Breast epithelium (tissue), 4 donors: ENCODE measurements around the gene GFRA1. TPM values are rescaled to one million over a fixed set of nuclear protein-coding genes. Genes with fewer than 3 reads are reported as not detected.

Source experiments
- DNase-seq, 2 donors: peaks; one replicate each; pipeline ENCODE4 v3.0.0-alpha.2; 2019; ENCODE audit warnings: low spot score in 2 of 2
- H3K27ac ChIP-seq, 2 donors: fragments of 200-600 bp; sonication (generic) in 1 of 2; one replicate each; pipeline ENCODE4 v1.5.1; 2016 to 2019; ENCODE audit warnings: mild to moderate bottlenecking in 1 of 2
- H3K27me3 ChIP-seq, 2 donors: fragments of 200-600 bp; sonication (generic) in 1 of 2; one replicate each; pipeline versions ENCODE4 v1.5.1 to v1.6.0; 2017 to 2019; ENCODE audit warnings: control low read depth in 1 of 2, mild to moderate bottlenecking in 1 of 2
- H3K36me3 ChIP-seq: fragments of 200-600 bp; one replicate; pipeline ENCODE4 v1.5.1; 2019
- H3K4me1 ChIP-seq, 2 donors: fragments of 200-600 bp; sonication (generic); one replicate each; pipeline ENCODE4 v1.5.1; 2016 to 2019; ENCODE audit warnings: control low read depth in 1 of 2
- H3K4me3 ChIP-seq, 3 donors: fragments of 200-600 bp; sonication (generic); 1 replicate in 2 of 3; 2 replicates in 1 of 3; pipeline ENCODE4 v1.5.1; 2016 to 2019; ENCODE audit warnings: mild to moderate bottlenecking in 3 of 3, moderate library complexity in 2 of 3
- H3K9me3 ChIP-seq, 2 donors: fragments of 200-600 bp; sonication (generic) in 1 of 2; one replicate each; pipeline ENCODE4 v1.5.1; 2016 to 2019; ENCODE audit warnings: control low read depth in 1 of 2
- POLR2A ChIP-seq: fragments of 450-650 bp; IDR thresholded peaks from one replicate; pipeline ENCODE4 v1.6.1; 2016; ENCODE audit warnings: antibody characterized with exemption, mild to moderate bottlenecking, moderate library complexity
- POLR2AphosphoS5 ChIP-seq, 3 donors: sonication (generic); formaldehyde crosslinking; IDR thresholded peaks; one replicate each; pipeline ENCODE4 v1.6.1; 2017; ENCODE audit warnings: antibody characterized with exemption in 3 of 3
- intact Hi-C: fragments of 100-400 bp; cut with DNase I; formaldehyde crosslinking; loops from one replicate; pipeline ENCODE4 v1.15.1; 2023; ENCODE audit warnings: low total_unique reads
- total RNA-seq, 3 donors: library from RNA; depleted of rRNA; stranded (reverse); fragments of >200 nt; gene quantifications; one replicate each; pipeline ENCODE4 v1.1.0, GENCODE V29; 2016
- TF ChIP-seq, protein P1 (sequence below), 3 donors: fragments of 450-650 bp; IDR thresholded peaks; one replicate each; pipeline ENCODE4 v1.5.1; 2016 to 2017; ENCODE audit warnings: antibody characterized with exemption in 3 of 3, mild to moderate bottlenecking in 3 of 3, moderate library complexity in 3 of 3

Gene GFRA1
- total RNA-seq, 3 donors from 2014 or later: 88.2 to 153 (median 98.5) TPM

DNA sequence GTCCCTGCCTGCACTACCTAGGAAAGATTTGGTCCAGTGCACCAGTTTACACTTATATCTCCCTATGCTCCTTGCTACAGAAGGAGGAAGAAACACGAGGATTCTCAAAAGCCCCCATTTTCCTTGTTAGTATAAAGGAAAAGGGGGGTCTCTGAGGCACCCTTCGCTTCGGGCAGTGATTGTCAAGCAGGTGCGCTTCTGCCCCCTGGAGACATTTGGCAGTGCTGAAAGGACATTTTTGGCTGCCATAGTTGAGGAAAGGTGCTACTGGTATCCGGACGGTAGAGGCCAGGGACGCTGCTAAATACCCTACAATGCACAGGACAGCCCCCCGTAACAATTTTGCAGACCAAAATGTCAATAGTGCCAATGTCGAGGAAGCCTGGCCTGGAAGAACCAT lies 193.7 kb downstream of the GFRA1 start:
- Histone ChIP-seq H3K36me3 (no peaks in the 10 kb centered on the region), H3K9me3 (no peaks in the 10 kb centered on the region), H3K4me3 (no peak overlapping the region), H3K27me3 (no peaks in the 10 kb centered on the region), H3K27ac (no peak overlapping the region), H3K4me1 (no peaks in the 10 kb centered on the region)
- no peak for TF ChIP-seq POLR2A
- intact Hi-C loops: no loop called here
- DNase-seq: no peak

DNA sequence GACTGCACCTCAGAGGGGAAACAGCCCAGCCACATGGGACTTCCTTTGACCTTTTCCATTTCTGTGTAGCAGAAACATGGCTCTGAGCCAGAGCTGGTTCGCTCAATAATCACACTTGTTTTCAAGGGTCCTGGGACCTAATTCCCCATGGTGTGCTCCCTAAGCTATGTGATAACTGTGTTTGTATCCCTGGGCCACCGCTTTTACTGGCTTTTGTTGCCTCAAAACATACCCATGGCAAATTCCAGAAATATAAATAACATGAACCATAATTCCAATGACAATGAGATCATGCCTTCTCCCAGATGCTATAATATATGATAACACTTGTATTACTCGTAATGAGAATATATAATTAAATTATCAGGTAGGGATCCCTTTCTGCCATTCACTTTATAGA lies 196.4 kb downstream of the GFRA1 start:
- no peak for TF ChIP-seq POLR2AphosphoS5 (IDR thresholded peaks at IDR 0.05)
- TF ChIP-seq, protein P1, sequence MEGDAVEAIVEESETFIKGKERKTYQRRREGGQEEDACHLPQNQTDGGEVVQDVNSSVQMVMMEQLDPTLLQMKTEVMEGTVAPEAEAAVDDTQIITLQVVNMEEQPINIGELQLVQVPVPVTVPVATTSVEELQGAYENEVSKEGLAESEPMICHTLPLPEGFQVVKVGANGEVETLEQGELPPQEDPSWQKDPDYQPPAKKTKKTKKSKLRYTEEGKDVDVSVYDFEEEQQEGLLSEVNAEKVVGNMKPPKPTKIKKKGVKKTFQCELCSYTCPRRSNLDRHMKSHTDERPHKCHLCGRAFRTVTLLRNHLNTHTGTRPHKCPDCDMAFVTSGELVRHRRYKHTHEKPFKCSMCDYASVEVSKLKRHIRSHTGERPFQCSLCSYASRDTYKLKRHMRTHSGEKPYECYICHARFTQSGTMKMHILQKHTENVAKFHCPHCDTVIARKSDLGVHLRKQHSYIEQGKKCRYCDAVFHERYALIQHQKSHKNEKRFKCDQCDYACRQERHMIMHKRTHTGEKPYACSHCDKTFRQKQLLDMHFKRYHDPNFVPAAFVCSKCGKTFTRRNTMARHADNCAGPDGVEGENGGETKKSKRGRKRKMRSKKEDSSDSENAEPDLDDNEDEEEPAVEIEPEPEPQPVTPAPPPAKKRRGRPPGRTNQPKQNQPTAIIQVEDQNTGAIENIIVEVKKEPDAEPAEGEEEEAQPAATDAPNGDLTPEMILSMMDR (IDR thresholded peaks at IDR 0.05): no peak
- TF ChIP-seq POLR2A: no peak
- H3K9me3 ChIP-seq: no peaks in the 10 kb centered on the region
- H3K27ac ChIP-seq: no peak overlapping the region
- intact Hi-C loops: no loop called here
- no peaks in the 10 kb centered on the region for H3K27me3 ChIP-seq
- H3K4me3 ChIP-seq: no peak overlapping the region
- DNase-seq: no peak
- no peaks in the 10 kb centered on the region for H3K36me3 ChIP-seq
- H3K4me1 ChIP-seq: no peaks in the 10 kb centered on the region

DNA sequence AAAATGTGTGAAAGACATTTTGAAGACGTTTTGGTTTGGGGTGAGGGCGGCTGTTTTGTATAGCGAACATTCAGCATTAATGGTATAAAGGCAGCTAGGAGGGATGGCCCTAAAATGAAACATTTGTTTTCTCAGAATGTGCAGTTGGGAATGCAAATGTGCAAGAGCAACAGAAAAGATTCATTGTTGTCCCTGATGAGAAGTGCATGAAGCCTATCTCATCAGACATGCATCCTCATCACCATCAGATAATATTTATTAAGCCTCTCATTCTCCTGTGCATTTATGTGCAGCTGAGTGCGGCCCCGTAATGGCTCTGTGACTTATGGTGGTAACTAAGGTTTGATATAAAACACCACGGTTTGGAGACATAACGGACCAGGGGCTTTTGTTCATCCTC lies 199.5 kb downstream of the GFRA1 start:
- TF ChIP-seq POLR2A (no peak), POLR2AphosphoS5 (IDR thresholded peaks at IDR 0.05) (no peak)
- TF ChIP-seq, protein P1 (IDR thresholded peaks at IDR 0.05): no peak
- Histone ChIP-seq H3K4me3 (no peak overlapping the region), H3K27me3 (no peaks in the 10 kb centered on the region), H3K4me1 (peaks cover 0 to 3% of the 10 kb centered on the region in 2 donors), H3K36me3 (no peaks in the 10 kb centered on the region), H3K9me3 (no peaks in the 10 kb centered on the region), H3K27ac (no peak overlapping the region)
- no peak for DNase-seq
- intact Hi-C loops: no loop called here

DNA sequence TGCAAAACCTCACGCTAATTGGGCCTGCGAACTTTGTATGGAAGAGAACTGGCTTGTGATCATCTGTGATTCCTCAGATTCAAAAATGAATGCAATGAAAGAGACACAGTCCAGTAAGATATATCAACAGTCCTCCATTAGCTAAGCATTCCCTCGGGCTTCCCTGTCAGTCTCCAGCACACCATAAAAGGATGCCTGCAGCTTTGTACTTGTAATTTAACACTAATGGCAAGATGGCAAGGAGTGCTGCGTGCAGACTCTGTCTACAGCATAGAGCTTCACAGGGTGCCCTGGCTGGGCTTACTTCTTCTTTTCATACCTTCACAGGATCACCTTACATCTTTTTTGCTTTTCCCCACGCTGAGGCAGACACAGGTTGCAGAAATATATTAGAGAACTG lies 200.0 kb downstream of the GFRA1 start:
- no peaks in the 10 kb centered on the region for H3K36me3 ChIP-seq
- no peak overlapping the region for H3K27ac ChIP-seq
- H3K4me3 ChIP-seq: no peak overlapping the region
- no peak for TF ChIP-seq POLR2A
- TF ChIP-seq POLR2AphosphoS5 (IDR thresholded peaks at IDR 0.05): no peak
- TF ChIP-seq, protein P1 (IDR thresholded peaks at IDR 0.05): no peak
- H3K9me3 ChIP-seq: no peaks in the 10 kb centered on the region
- peaks cover 0 to 3% of the 10 kb centered on the region in 2 donors for H3K4me1 ChIP-seq
- no peak for DNase-seq
- H3K27me3 ChIP-seq: no peaks in the 10 kb centered on the region
- intact Hi-C loops: no loop called here

DNA sequence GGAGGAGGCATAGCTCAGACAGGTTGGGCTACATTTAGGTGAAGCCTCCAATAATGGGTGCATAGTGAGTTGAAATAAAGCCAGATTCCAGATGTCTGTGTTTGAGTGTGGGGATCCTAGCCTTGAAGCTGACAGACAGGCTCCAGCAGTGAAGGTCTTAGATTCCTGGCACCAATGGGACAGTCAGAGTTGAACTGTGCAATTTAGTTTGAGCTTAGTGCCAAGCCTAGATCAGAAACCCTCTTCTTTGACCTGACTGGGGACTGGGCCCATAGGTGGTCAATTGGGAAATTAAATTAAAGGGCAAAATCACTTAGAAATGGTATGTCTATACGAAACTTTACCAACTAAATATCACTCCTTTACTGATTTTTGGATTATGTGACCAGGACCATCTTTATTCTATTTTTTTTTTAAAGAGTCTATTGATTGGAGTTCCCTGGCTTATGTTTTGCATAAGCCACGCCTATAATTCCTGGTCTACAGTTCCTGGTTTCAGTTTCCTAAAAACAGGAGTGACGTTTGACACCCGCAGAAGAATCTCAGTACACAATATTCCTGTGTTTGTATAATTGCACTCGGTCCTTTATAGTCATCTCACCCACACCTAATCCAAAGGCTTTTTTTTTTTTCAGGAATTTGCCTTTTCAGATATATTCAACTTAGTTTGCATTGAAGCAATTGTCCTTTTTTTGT lies 201.4 kb downstream of the GFRA1 start:
- Histone ChIP-seq H3K9me3 (no peaks in the 10 kb centered on the region), H3K4me1 (peaks cover 0 to 3% of the 10 kb centered on the region in 2 donors), H3K4me3 (no peak overlapping the region), H3K27ac (no peak overlapping the region), H3K27me3 (no peaks in the 10 kb centered on the region), H3K36me3 (no peaks in the 10 kb centered on the region)
- intact Hi-C loops: no loop called here
- TF ChIP-seq POLR2AphosphoS5 (IDR thresholded peaks at IDR 0.05) (no peak), POLR2A (no peak)
- TF ChIP-seq, protein P1 (IDR thresholded peaks at IDR 0.05): no peak
- DNase-seq: no peak
